Measurements from ENCODE around the gene NCMAP. TPM values are rescaled to one million over a fixed set of nuclear protein-coding genes. Genes with fewer than 3 reads are reported as not detected.

The NCMAP gene
- total and polyA plus RNA-seq, 2 of the 8 experiments (the other 6 are each of a cell fraction or from before 2014, with no cell fraction given): 0.21 to 0.39 TPM

DNA sequence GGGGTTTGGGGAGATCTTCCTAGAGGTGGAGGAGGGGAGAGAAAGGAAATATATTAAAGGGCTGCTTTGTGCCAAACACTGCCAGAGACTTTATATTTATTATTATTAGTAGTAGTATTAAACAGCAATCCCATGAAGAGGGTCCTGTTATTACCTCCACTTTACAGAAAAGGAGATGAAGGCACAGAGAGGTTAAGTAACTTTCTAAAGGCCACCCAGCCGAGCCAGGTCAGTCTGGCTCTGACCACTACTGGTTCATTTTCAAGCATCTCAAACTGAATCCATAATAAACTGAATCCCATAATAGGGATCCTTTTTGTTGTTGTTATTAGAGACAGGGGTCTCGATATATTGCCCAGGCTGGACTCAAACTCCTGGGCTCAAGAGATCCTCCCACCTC is 12.6 kb downstream of the NCMAP start:
- CTCF ChIA-PET (ENCODE audit: partially characterized antibody): interaction anchor here (0.7 to 2.3 kb wide), 7 partner anchors 11 to 153 kb away, joined by 3 to 8 read pairs (median 3); partner anchors contain the start of gene NIPAL3
- H2BK12ac ChIP-seq (ENCODE audit: low read depth, low read length): no peak overlapping the region
- DNase-seq (ENCODE audit: low read depth in 1 of 2, low spot score in 2 of 2) (no peak), FAIRE-seq (no peak)
- H3K4me2 ChIP-seq (ENCODE audit: insufficient read depth in 1 of 2, low read depth in 2 of 2, low read length in 2 of 2): no peak overlapping the region
- no peak overlapping the region for H2BK15ac ChIP-seq (ENCODE audit: low read length)
- H4K91ac ChIP-seq (replicated peaks; ENCODE audit: insufficient read length, low read length): no peak overlapping the region
- H3K9me3 ChIP-seq (ENCODE audit: insufficient read depth in 2 of 2, low read depth in 1 of 2, low read length in 1 of 2): no peaks in the 10 kb centered on the region
- no peak overlapping the region for H2BK20ac ChIP-seq (ENCODE audit: low read length)
- H3K56ac ChIP-seq (replicated peaks; ENCODE audit: insufficient read length, low read depth, low read length): no peak overlapping the region
- H3K18ac ChIP-seq (ENCODE audit: extremely low read depth, low read length): no peak overlapping the region
- no peak overlapping the region for H3K9ac ChIP-seq (replicated peaks in 1 of 4; ENCODE audit: extremely low read depth in 1 of 4, low read depth in 3 of 4, low read length in 3 of 4)
- WGBS, 2 experiments (ENCODE audit: extremely low coverage in 1 of 2, insufficient coverage in 1 of 2, insufficient read length in 1 of 2, insufficient replicate concordance in 2 of 2, low coverage in 1 of 2, low lambda C conversion rate in 2 of 2, missing lambda C conversion rate in 1 of 2): 78% methylated on average over 2 of the region's 2 CpGs; no CpG with 5 or more reads in 1 of the 2 experiments
- peaks cover 2 to 11% (median 3%) of the 10 kb centered on the region in 4 experiments; a peak in 4 of 7 replicates for H3K4me1 ChIP-seq (replicated peaks in 1 of 4; ENCODE audit: control insufficient read depth in 3 of 4, insufficient read depth in 4 of 4, low read length in 3 of 4)
- H3K14ac ChIP-seq (ENCODE audit: insufficient read length): no peak overlapping the region
- H2BK120ac ChIP-seq (replicated peaks; ENCODE audit: low read depth, low read length): no peak overlapping the region
- H3K36me3 ChIP-seq (ENCODE audit: control insufficient read depth in 2 of 4, insufficient read depth in 4 of 4, low read length in 3 of 4): no peaks in the 10 kb centered on the region
- POLR2A ChIA-PET (ENCODE audit: partially characterized antibody): no interaction called here
- H3K27me3 ChIP-seq (replicated peaks in 1 of 4; ENCODE audit: control insufficient read depth in 3 of 4, extremely low read depth in 1 of 4, insufficient read depth in 3 of 4, low read length in 3 of 4): no peaks in the 10 kb centered on the region
- no peaks in the 10 kb centered on the region for H4K20me1 ChIP-seq (replicated peaks in 1 of 2; ENCODE audit: control insufficient read depth in 1 of 2, insufficient read depth in 2 of 2, low read length in 2 of 2)
- H4K5ac ChIP-seq (ENCODE audit: insufficient read length, low read depth, low read length): no peak overlapping the region
- no peaks in the 10 kb centered on the region for H3K23me2 ChIP-seq (ENCODE audit: low read depth, low read length)
- H3K23ac ChIP-seq (ENCODE audit: insufficient read length): no peak overlapping the region
- no peaks in the 10 kb centered on the region for H3K79me2 ChIP-seq (ENCODE audit: control insufficient read depth in 1 of 2, insufficient read depth in 2 of 2, low read length in 2 of 2)
- no peak overlapping the region for H3K27ac ChIP-seq (ENCODE audit: low read depth, low read length)
- H3K4ac ChIP-seq (replicated peaks; ENCODE audit: insufficient read length, low read depth, low read length): no peak overlapping the region
- H2AFZ ChIP-seq (ENCODE audit: low read length): no peak overlapping the region
- no peak overlapping the region for H2BK5ac ChIP-seq (ENCODE audit: low read depth, low read length)
- no peak overlapping the region for H2AK5ac ChIP-seq (ENCODE audit: low read depth, low read length)
- TF ChIP-seq TAF1 (IDR thresholded peaks at IDR 0.05; ENCODE audit: low read depth, low read length) (no peak), PHF8 (conservative IDR thresholded peaks at IDR 0.05; ENCODE audit: low read depth, low read length) (no peak), GABPA (IDR thresholded peaks at IDR 0.05; ENCODE audit: borderline replicate concordance, insufficient read depth, low read length) (no peak), NANOG (IDR thresholded peaks at IDR 0.05; ENCODE audit: insufficient read depth, low read depth, low read length, poor library complexity, severe bottlenecking) (no peak), JUN (IDR thresholded peaks at IDR 0.05; ENCODE audit: low read depth, low read length) (no peak), JUND (IDR thresholded peaks at IDR 0.05; ENCODE audit: low read length) (no peak), SUZ12 (IDR thresholded peaks at IDR 0.05; ENCODE audit: low read length) (no peak), BCL11A (IDR thresholded peaks at IDR 0.05; ENCODE audit: low read depth in 2 of 2, low read length in 2 of 2) (no peak), KDM5A (IDR thresholded peaks at IDR 0.05; ENCODE audit: low read length) (no peak), RFX5 (IDR thresholded peaks at IDR 0.05; ENCODE audit: borderline replicate concordance, low read depth, low read length) (no peak), KDM1A (IDR thresholded peaks at IDR 0.05; ENCODE audit: borderline replicate concordance, low read length) (no peak)
- TF ChIP-seq, protein P1, sequence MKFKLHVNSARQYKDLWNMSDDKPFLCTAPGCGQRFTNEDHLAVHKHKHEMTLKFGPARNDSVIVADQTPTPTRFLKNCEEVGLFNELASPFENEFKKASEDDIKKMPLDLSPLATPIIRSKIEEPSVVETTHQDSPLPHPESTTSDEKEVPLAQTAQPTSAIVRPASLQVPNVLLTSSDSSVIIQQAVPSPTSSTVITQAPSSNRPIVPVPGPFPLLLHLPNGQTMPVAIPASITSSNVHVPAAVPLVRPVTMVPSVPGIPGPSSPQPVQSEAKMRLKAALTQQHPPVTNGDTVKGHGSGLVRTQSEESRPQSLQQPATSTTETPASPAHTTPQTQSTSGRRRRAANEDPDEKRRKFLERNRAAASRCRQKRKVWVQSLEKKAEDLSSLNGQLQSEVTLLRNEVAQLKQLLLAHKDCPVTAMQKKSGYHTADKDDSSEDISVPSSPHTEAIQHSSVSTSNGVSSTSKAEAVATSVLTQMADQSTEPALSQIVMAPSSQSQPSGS (IDR thresholded peaks at IDR 0.05; ENCODE audit: low read length): no peak
- no peak overlapping the region for H3K4me3 ChIP-seq (ENCODE audit: extremely low read depth in 1 of 4, insufficient read depth in 2 of 4, low read depth in 3 of 4, low read length in 4 of 4)
- no peak overlapping the region for H4K8ac ChIP-seq (ENCODE audit: extremely low read depth, insufficient read depth, low read length)
- H3K79me1 ChIP-seq (ENCODE audit: low read depth, low read length): no peaks in the 10 kb centered on the region; the same call in 1 of the 2 replicates

Measured in H1 (cell line).